SK-N-MC (cell line): ENCODE results near the gene PDCD2.
"Not testable (repeated sequence)": the region's sequence is repeated elsewhere in the genome, so short reads cannot be mapped to it uniquely, and the experiment has no call there.

Experiments
- DNase-seq: peaks from one replicate; pipeline ENCODE4 v3.0.0-alpha.2; 2011; ENCODE audit warnings: low read depth, low spot score
- H3K27ac ChIP-seq: fragments of 200-600 bp; sonication (generic); 2 replicates; pipeline ENCODE4 v1.5.1; 2016; ENCODE audit warnings: mixed run types
- H3K36me3 ChIP-seq: fragments of 200-600 bp; sonication (generic); 2 replicates; pipeline ENCODE4 v1.6.1; 2017; ENCODE audit warnings: antibody characterized with exemption, low read length, mixed read lengths; ENCODE audit not compliant: insufficient read depth
- H3K4me3 ChIP-seq: fragments of 200-600 bp; sonication (generic); 2 replicates; pipeline ENCODE4 v1.5.1; 2016
- H3K9ac ChIP-seq: fragments of 200-600 bp; sonication (generic); 2 replicates; pipeline ENCODE4 v1.8.0; 2017; ENCODE audit warnings: mixed run types, mixed read lengths; ENCODE audit not compliant: insufficient read length
- H3K9me3 ChIP-seq: fragments of 200-600 bp; sonication (generic); 2 replicates; pipeline ENCODE4 v1.6.1; 2017; ENCODE audit warnings: low read depth, mild to moderate bottlenecking, antibody characterized with exemption, low read length, moderate library complexity, mixed read lengths
- EZH2 ChIP-seq: fragments of 200-600 bp; sonication (generic); IDR thresholded peaks from one replicate; pipeline ENCODE4 v1.6.1; 2017; ENCODE audit warnings: antibody characterized with exemption
- FOXP2 ChIP-seq: optimal IDR thresholded peaks from 2 replicates; pipeline ENCODE3; 2011; ENCODE audit warnings: mild to moderate bottlenecking, moderate library complexity; ENCODE audit not compliant: insufficient read depth; ENCODE audit errors: extremely low read length, control extremely low read depth
- POLR2AphosphoS5 ChIP-seq: IDR thresholded peaks from 2 replicates; pipeline ENCODE4 v1.6.1; 2012; ENCODE audit warnings: mild to moderate bottlenecking, low read depth, low read length, borderline replicate concordance

Gene PDCD2

GRCh38 chr6:170535004-170535403, 49.4 kb downstream of the PDCD2 start:
- TF ChIP-seq FOXP2 = no peak
- no peak for TF ChIP-seq EZH2
- TF ChIP-seq POLR2AphosphoS5 = no peak
- no peak for DNase-seq
- Histone ChIP-seq H3K9ac (no peak overlapping the region), H3K9me3 (no peaks in the 10 kb centered on the region), H3K4me3 (no peak overlapping the region), H3K27ac (no peak overlapping the region), H3K36me3 (peaks cover 75% of the 10 kb centered on the region)

DNA sequence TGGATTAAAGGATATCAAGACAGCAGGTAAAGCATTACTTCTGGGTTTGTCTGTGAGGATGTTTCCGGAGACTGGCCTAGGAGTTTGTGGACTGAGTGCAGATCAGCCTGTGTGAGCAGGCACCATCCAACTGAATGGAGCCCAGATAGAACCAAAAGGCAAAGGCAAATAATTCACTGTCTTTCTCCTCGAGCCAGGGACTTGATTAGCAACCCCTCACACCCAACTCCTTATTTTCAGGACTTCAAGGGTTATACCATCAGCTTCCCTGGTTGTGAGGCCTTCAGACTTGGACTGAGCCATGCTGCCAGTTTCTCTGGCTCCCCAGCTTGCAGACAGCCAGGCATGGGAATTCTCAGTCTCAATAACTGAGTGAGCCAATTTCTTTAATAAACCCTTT, 50.6 kb downstream of the PDCD2 start:
- Histone ChIP-seq H3K27ac (0 out of 2 replicates have a peak overlapping the region, but pooled peaks have one; percentile 31), H3K36me3 (peaks cover 63% of the 10 kb centered on the region), H3K4me3 (no peak overlapping the region), H3K9ac (no peak overlapping the region), H3K9me3 (no peaks in the 10 kb centered on the region)
- DNase-seq = no peak
- no peak for TF ChIP-seq POLR2AphosphoS5
- TF ChIP-seq FOXP2 = no peak
- TF ChIP-seq EZH2 = no peak

DNA sequence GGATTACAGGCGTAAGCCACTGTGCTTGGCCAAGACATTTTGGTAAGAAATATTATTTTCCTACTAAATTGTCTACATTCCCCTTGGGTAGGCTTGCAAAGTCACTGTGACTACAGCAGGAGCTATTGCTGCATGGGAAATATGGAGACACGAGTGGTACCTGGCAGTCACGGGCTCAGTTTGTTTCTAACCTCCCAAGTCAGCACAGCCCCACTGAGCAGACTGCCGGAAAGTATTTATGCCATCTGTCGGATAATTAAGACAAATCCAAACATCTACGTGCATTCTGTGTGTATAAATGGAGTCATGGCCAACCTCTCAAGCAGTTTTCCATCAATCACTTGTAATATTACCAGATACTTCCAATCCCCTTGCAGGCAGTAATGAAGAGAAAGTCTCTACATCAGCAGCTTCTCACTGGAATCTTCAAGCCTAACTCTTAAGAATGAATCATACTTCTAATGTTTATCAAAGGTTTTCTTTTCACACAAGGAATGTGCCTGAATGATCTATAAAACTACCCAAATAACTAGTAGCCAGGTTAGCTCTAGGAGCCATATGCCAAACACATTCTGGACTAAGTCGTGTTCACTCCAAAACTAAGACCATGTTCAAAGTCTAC, 51.5 kb downstream of the PDCD2 start:
- no peak overlapping the region for H3K27ac ChIP-seq
- H3K9ac ChIP-seq = no peak overlapping the region
- H3K36me3 ChIP-seq = peaks cover 55% of the 10 kb centered on the region
- TF ChIP-seq POLR2AphosphoS5 (no peak), EZH2 (no peak), FOXP2 (no peak)
- no peak for DNase-seq
- H3K4me3 ChIP-seq = no peak overlapping the region
- H3K9me3 ChIP-seq = no peaks in the 10 kb centered on the region

- no peaks in the 10 kb centered on the region for H3K9me3 ChIP-seq
- H3K4me3 ChIP-seq = no peak overlapping the region
- peaks cover 25% of the 10 kb centered on the region for H3K36me3 ChIP-seq
- H3K9ac ChIP-seq = no peak overlapping the region
- DNase-seq = peak; percentile 5
- no peak overlapping the region for H3K27ac ChIP-seq
- TF ChIP-seq EZH2 = no peak
- TF ChIP-seq FOXP2 = no peak
- no peak for TF ChIP-seq POLR2AphosphoS5
Measured at GRCh38 chr6:170529839-170530469, 54.5 kb downstream of the PDCD2 start.

GRCh38 chr6:170527995-170528394, 56.4 kb downstream of the PDCD2 start:
- H3K9me3 ChIP-seq, DNase-seq, H3K4me3 ChIP-seq, H3K9ac ChIP-seq, H3K27ac ChIP-seq, H3K36me3 ChIP-seq: not testable (repeated sequence)

GRCh38 chr6:170525795-170526194, 58.6 kb downstream of the PDCD2 start:
- Histone ChIP-seq H3K9me3 (no peaks in the 10 kb centered on the region), H3K4me3 (no peak overlapping the region), H3K9ac (no peak overlapping the region), H3K27ac (no peak overlapping the region), H3K36me3 (no peaks in the 10 kb centered on the region)
- DNase-seq = no peak
- TF ChIP-seq FOXP2 = no peak
- TF ChIP-seq EZH2 = no peak
- TF ChIP-seq POLR2AphosphoS5 = no peak
